HCT116 (cell line): Measurements from ENCODE around the gene COL23A1. TPM values are rescaled to one million over a fixed set of nuclear protein-coding genes. Genes with fewer than 3 reads are reported as not detected.

Experiments used
- ATAC-seq: fragments of 200-7000 bp; cut with Tn5 transposase; 2 replicates; pipeline ENCODE4 v1.9.1; 2020; ENCODE audit warnings: mild to moderate bottlenecking, moderate library complexity
- BruUV-seq: library from RNA; stranded (reverse); fragments of 400-500 nt; replicated peaks from 2 replicates; lab custom pipeline; 2021; lab: Mats Ljungman, UMichigan
- CTCF ChIA-PET: fragments of 300-600 bp; sonication (Branson Sonifier 250); formaldehyde crosslinking; loops from one replicate; lab custom pipeline; 2021; ENCODE audit warnings: antibody characterized with exemption; lab: Charles Lee
- POLR2A ChIA-PET: fragments of 300-600, 350-600 bp; sonication (Branson Sonifier 250); formaldehyde crosslinking; loops from one replicate; lab custom pipeline; 2021; ENCODE audit warnings: antibody characterized with exemption; lab: Charles Lee
- RAD21 ChIA-PET, 2 experiments: fragments of 300-600 bp; sonication (Branson Sonifier 250); formaldehyde crosslinking; loops; one replicate each; lab custom pipeline; 2023; ENCODE audit warnings: low total read pairs in 2 of 2; ENCODE audit not compliant: uncharacterized antibody in 2 of 2, unreplicated experiment in 2 of 2, low non-redundant PET in 1 of 2; lab: Charles Lee
- DNase-seq: peaks from one replicate; pipeline ENCODE4 v3.0.0-alpha.2; 2010; ENCODE audit warnings: low read depth, low spot score
- H2AFZ ChIP-seq: fragments of 200-600 bp; shearing (Covaris generic), sonication (generic); 2 replicates; pipeline ENCODE4 v1.6.1; 2017; ENCODE audit warnings: low read depth, mixed run types, mixed read lengths, antibody characterized with exemption, low read length; ENCODE audit not compliant: poor library complexity, severe bottlenecking
- H3K27ac ChIP-seq: 2 replicates; pipeline ENCODE4 v1.5.1; 2012; ENCODE audit warnings: low read depth, low read length
- H3K27me3 ChIP-seq: fragments of 200-600 bp; sonication (generic); 2 replicates; pipeline ENCODE4 v1.6.1; 2016; ENCODE audit warnings: mixed run types, low read length, mixed read lengths; ENCODE audit not compliant: insufficient read depth
- H3K36me3 ChIP-seq, 2 experiments: fragments of 200-500 bp in 1 of 2; fragments of 200-600 bp in 1 of 2; sonication (Bioruptor generic) in 1 of 2; sonication (generic) in 1 of 2; 2 replicates each; pipeline versions ENCODE4 v1.5.1 to v1.6.1; 2014 to 2016; ENCODE audit warnings: low read length in 2 of 2, inconsistent platforms in 1 of 2, mixed read lengths in 1 of 2, mixed run types in 1 of 2; ENCODE audit not compliant: insufficient read depth in 2 of 2, control insufficient read depth in 1 of 2
- H3K4me1 ChIP-seq, 2 experiments: fragments of 200-600 bp in 1 of 2; sonication (generic) in 1 of 2; 2 replicates each; pipeline versions ENCODE4 v1.5.1 to v1.6.1; 2012 to 2017; ENCODE audit warnings: low read length in 2 of 2, inconsistent platforms in 1 of 2, mild to moderate bottlenecking in 1 of 2, mixed read lengths in 1 of 2, mixed run types in 1 of 2, moderate library complexity in 1 of 2; ENCODE audit not compliant: insufficient read depth in 2 of 2, control insufficient read depth in 1 of 2
- H3K4me2 ChIP-seq: fragments of 200-600 bp; sonication (generic); 2 replicates; pipeline ENCODE4 v1.6.1; 2017; ENCODE audit warnings: mixed run types, low read length, mixed read lengths
- H3K4me3 ChIP-seq, 2 experiments: fragments of 200-600 bp in 1 of 2; sonication (generic) in 1 of 2; replicated peaks in 1 of 2; 2 replicates each; pipeline ENCODE4 v1.5.1; 2011 to 2016; ENCODE audit warnings: low read length in 2 of 2, control low read depth in 1 of 2, low read depth in 1 of 2, mild to moderate bottlenecking in 1 of 2, mixed read lengths in 1 of 2, mixed run types in 1 of 2
- H3K79me2 ChIP-seq: fragments of 200-600 bp; sonication (generic); 2 replicates; pipeline ENCODE4 v1.6.1; 2017; ENCODE audit warnings: mild to moderate bottlenecking, mixed run types, low read length, moderate library complexity, mixed read lengths; ENCODE audit not compliant: insufficient read depth
- H3K9ac ChIP-seq: fragments of 200-600 bp; sonication (generic); 2 replicates; pipeline ENCODE4 v1.6.1; 2016; ENCODE audit warnings: low read length, mixed read lengths
- H3K9me2 ChIP-seq: fragments of 200-600 bp; sonication (generic), shearing (Covaris generic); 2 replicates; pipeline ENCODE4 v1.6.1; 2017; ENCODE audit warnings: mixed run types, mild to moderate bottlenecking, moderate library complexity; ENCODE audit not compliant: insufficient read depth
- H3K9me3 ChIP-seq, 2 experiments: fragments of 200-500 bp in 1 of 2; fragments of 200-600 bp in 1 of 2; sonication (Bioruptor generic) in 1 of 2; sonication (generic) in 1 of 2; 2 replicates each; pipeline ENCODE4 v1.6.1; 2014 to 2017; ENCODE audit warnings: low read length in 2 of 2, mixed read lengths in 2 of 2, inconsistent platforms in 1 of 2, low read depth in 1 of 2, mild to moderate bottlenecking in 1 of 2, mixed run types in 1 of 2, moderate library complexity in 1 of 2; ENCODE audit not compliant: control insufficient read depth in 1 of 2, insufficient read depth in 1 of 2
- H4K20me1 ChIP-seq: fragments of 200-600 bp; sonication (generic), shearing (Covaris generic); 2 replicates; pipeline ENCODE4 v1.6.1; 2017; ENCODE audit warnings: mixed run types, mild to moderate bottlenecking, moderate library complexity; ENCODE audit not compliant: insufficient read depth
- CBX3 ChIP-seq: IDR thresholded peaks from 2 replicates; pipeline ENCODE4 v1.6.1; 2012; ENCODE audit warnings: low read depth
- EZH2phosphoT487 ChIP-seq: fragments of 200-600 bp; IDR thresholded peaks from 2 replicates; pipeline ENCODE4 v1.6.1; 2018; ENCODE audit warnings: antibody characterized with exemption, borderline replicate concordance
- FOSL1 ChIP-seq: IDR thresholded peaks from 2 replicates; pipeline ENCODE4 v1.6.1; 2012; ENCODE audit warnings: low read depth
- JUND ChIP-seq: IDR thresholded peaks from 2 replicates; pipeline ENCODE4 v1.6.1; 2012
- RAD21 ChIP-seq: IDR thresholded peaks from 2 replicates; pipeline ENCODE4 v1.6.1; 2012; ENCODE audit warnings: low read depth, mild to moderate bottlenecking
- SP1 ChIP-seq: IDR thresholded peaks from 2 replicates; pipeline ENCODE4 v1.6.1; 2012; ENCODE audit warnings: low read depth
- SRF ChIP-seq: IDR thresholded peaks from 2 replicates; pipeline ENCODE4 v1.6.1; 2012; ENCODE audit warnings: low read depth
- YY1 ChIP-seq: IDR thresholded peaks from 2 replicates; pipeline ENCODE4 v1.6.1; 2011; ENCODE audit warnings: low read length, low read depth, moderate library complexity, mild to moderate bottlenecking; ENCODE audit not compliant: insufficient replicate concordance; ENCODE audit errors: extremely low read depth
- ZFX ChIP-seq: fragments of 450-650 bp; IDR thresholded peaks from 2 replicates; pipeline ENCODE4 v1.6.1; 2017
- ZNF274 ChIP-seq: fragments of 200-500 bp; sonication (Bioruptor generic); IDR thresholded peaks from 2 replicates; pipeline ENCODE4 v1.6.1; 2014; ENCODE audit warnings: mild to moderate bottlenecking, low read depth, low read length, inconsistent platforms
- intact Hi-C: fragments of 100-400 bp; cut with micrococcal nuclease; formaldehyde crosslinking; loops from 2 replicates; pipeline ENCODE4 v1.10.0; 2022
- total RNA-seq: library from RNA; stranded (reverse); gene quantifications from one replicate; pipeline ENCODE4 v1.2.1, GENCODE V29; 2021; ENCODE audit not compliant: unreplicated experiment

The COL23A1 gene
- total RNA-seq, 1 experiment from 2014 or later: not detected

DNA sequence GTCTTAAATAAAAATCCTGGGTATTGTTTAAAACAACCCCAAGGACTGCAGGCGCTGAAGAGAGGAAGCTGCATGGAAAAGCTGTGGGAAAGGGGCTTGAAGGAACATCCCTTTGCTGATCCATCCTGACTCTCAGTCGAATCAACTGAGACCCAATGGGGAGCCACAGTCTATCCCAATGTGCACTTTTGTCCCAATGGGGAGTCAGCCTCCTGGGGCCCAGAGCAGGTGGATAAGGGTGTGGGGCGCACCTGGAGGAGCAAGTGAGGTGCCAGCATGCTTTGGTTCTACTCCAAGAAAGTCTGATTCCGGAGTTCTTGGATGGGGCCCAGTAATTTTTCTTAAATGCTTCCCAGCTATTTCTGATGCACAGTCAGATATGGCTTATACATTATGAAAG, 118.1 kb downstream of the COL23A1 start:
- ATAC-seq: no peak
- BruUV-seq: no TSS peak
- intact Hi-C loops: no loop called here
- no peaks in the 10 kb centered on the region for H3K9me2 ChIP-seq
- no peak overlapping the region for H3K4me2 ChIP-seq
- TF ChIP-seq CBX3: no peak
- TF ChIP-seq SRF: no peak
- no peak for TF ChIP-seq EZH2phosphoT487
- no peak for TF ChIP-seq SP1
- TF ChIP-seq RAD21: no peak
- TF ChIP-seq JUND: no peak
- TF ChIP-seq, all 23 proteins: peak for 0
- H2AFZ ChIP-seq: no peak overlapping the region
- H3K79me2 ChIP-seq: no peaks in the 10 kb centered on the region
- H3K9me3 ChIP-seq: no peaks in the 10 kb centered on the region
- DNase-seq: no peak
- no peak overlapping the region for H3K4me3 ChIP-seq
- H3K4me1 ChIP-seq: peaks cover 0 to 2% of the 10 kb centered on the region in 2 experiments; a peak in 1 of 4 replicates
- no peak overlapping the region for H3K9ac ChIP-seq
- POLR2A ChIA-PET: no interaction called here
- no peaks in the 10 kb centered on the region for H4K20me1 ChIP-seq
- no peaks in the 10 kb centered on the region for H3K36me3 ChIP-seq
- no peak overlapping the region for H3K27ac ChIP-seq
- CTCF ChIA-PET: interaction anchor here (0.9 kb wide), 1 partner anchor 11 kb away, joined by 4 read pairs; no protein-coding TSS in a partner anchor
- RAD21 ChIA-PET: no interaction called here
- no peaks in the 10 kb centered on the region for H3K27me3 ChIP-seq

DNA sequence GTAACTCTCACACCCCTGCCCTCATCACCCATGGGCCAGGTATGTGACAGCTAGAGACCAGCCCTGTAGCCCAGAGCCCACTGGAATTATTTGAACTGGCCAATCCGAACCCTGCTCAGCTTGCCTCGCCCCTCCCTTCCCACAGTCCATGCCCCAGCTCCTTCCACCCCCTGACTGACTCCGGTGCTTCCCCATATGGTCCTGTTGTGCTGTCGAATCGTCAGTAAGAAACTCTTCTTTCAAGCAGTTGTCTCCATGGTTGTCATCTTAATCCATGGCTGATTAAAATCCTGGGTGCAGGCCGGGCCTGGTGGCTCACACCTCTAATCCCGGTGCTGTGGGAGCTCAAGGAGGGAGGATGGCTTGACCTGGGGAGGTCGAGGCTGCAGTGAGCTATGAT, 118.5 kb downstream of the COL23A1 start:
- H2AFZ ChIP-seq: no peak overlapping the region
- TF ChIP-seq CBX3 (no peak), ZFX (no peak), FOSL1 (no peak), YY1 (no peak), ZNF274 (no peak)
- TF ChIP-seq, all 23 proteins: peak for 0
- POLR2A ChIA-PET: no interaction called here
- RAD21 ChIA-PET: no interaction called here
- DNase-seq (no peak), ATAC-seq (no peak)
- no peaks in the 10 kb centered on the region for H4K20me1 ChIP-seq
- H3K9me2 ChIP-seq: no peaks in the 10 kb centered on the region
- BruUV-seq: no TSS peak
- no peak overlapping the region for H3K4me2 ChIP-seq
- H3K9me3 ChIP-seq: no peaks in the 10 kb centered on the region
- H3K27me3 ChIP-seq: no peaks in the 10 kb centered on the region
- CTCF ChIA-PET: interaction anchor here (0.9 kb wide), 1 partner anchor 11 kb away, joined by 4 read pairs; no protein-coding TSS in a partner anchor
- no peak overlapping the region for H3K27ac ChIP-seq
- no peaks in the 10 kb centered on the region for H3K79me2 ChIP-seq
- peaks cover 0 to 2% of the 10 kb centered on the region in 2 experiments; a peak in 1 of 4 replicates for H3K4me1 ChIP-seq
- intact Hi-C loops: no loop called here
- H3K36me3 ChIP-seq: no peaks in the 10 kb centered on the region
- H3K4me3 ChIP-seq: no peak overlapping the region
- no peak overlapping the region for H3K9ac ChIP-seq
